H1 (cell line): Measurements from ENCODE around the gene NCR2. TPM values are rescaled to one million over a fixed set of nuclear protein-coding genes. Genes with fewer than 3 reads are reported as not detected.

Experiments used
- CTCF ChIA-PET: fragments of 300-600 bp; sonication (Branson Sonifier 250); formaldehyde crosslinking; loops from one replicate; lab custom pipeline; 2021; ENCODE audit not compliant: partially characterized antibody; lab: Charles Lee
- POLR2A ChIA-PET: fragments of 300-600 bp; sonication (Branson Sonifier 250); formaldehyde crosslinking; loops from one replicate; lab custom pipeline; 2021; ENCODE audit warnings: inconsistent platforms; ENCODE audit not compliant: partially characterized antibody; lab: Charles Lee
- DNase-seq, 2 experiments: peaks; one replicate each; pipeline versions ENCODE4 v3.0.0 to v3.0.0-alpha.2; 2010 to 2022; ENCODE audit warnings: low spot score in 2 of 2, low read depth in 1 of 2, mixed read lengths in 1 of 2
- FAIRE-seq: peaks from 2 replicates; lab custom pipeline; 2011; peaks lifted over from hg19 to GRCh38; lab: Jason Lieb, UNC
- H2AFZ ChIP-seq: 2 replicates; pipeline ENCODE4 v1.8.1; 2012; ENCODE audit warnings: low read length, inconsistent platforms
- H2AK5ac ChIP-seq: 2 replicates; pipeline ENCODE4 v1.6.1; 2013; ENCODE audit warnings: low read depth, low read length
- H2BK120ac ChIP-seq: replicated peaks from 2 replicates; pipeline ENCODE3; 2013; ENCODE audit warnings: low read depth, low read length, inconsistent platforms
- H2BK12ac ChIP-seq: 2 replicates; pipeline ENCODE4 v1.6.1; 2013; ENCODE audit warnings: low read depth, low read length
- H2BK15ac ChIP-seq: 2 replicates; pipeline ENCODE4 v1.6.1; 2013; ENCODE audit warnings: low read length
- H2BK20ac ChIP-seq: 2 replicates; pipeline ENCODE4 v1.6.1; 2013; ENCODE audit warnings: low read length
- H2BK5ac ChIP-seq: 2 replicates; pipeline ENCODE4 v1.6.1; 2013; ENCODE audit warnings: low read depth, low read length
- H3K14ac ChIP-seq: 2 replicates; pipeline ENCODE4 v1.6.1; 2013; ENCODE audit warnings: inconsistent platforms; ENCODE audit not compliant: insufficient read length
- H3K18ac ChIP-seq: 2 replicates; pipeline ENCODE4 v1.6.1; 2013; ENCODE audit warnings: low read length; ENCODE audit errors: extremely low read depth
- H3K23ac ChIP-seq: 2 replicates; pipeline ENCODE4 v1.6.1; 2013; ENCODE audit warnings: inconsistent platforms; ENCODE audit not compliant: insufficient read length
- H3K23me2 ChIP-seq: 2 replicates; pipeline ENCODE4 v1.6.1; 2013; ENCODE audit warnings: low read depth, low read length
- H3K27ac ChIP-seq: 2 replicates; pipeline ENCODE4 v1.6.1; 2011; ENCODE audit warnings: low read depth, low read length, inconsistent platforms
- H3K27me3 ChIP-seq, 4 experiments: replicated peaks in 1 of 4; 1 replicate in 1 of 4; 2 replicates in 3 of 4; pipeline versions ENCODE4 v1.6.1 to v1.8.1; 2011 to 2013; ENCODE audit warnings: low read length in 3 of 4, mild to moderate bottlenecking in 3 of 4, inconsistent platforms in 2 of 4, mixed read lengths in 2 of 4, moderate library complexity in 1 of 4; ENCODE audit not compliant: control insufficient read depth in 3 of 4, insufficient read depth in 3 of 4; ENCODE audit errors: extremely low read depth in 1 of 4
- H3K36me3 ChIP-seq, 4 experiments: 2 replicates each; pipeline versions ENCODE4 v1.6.1 to v1.8.1; 2011 to 2013; ENCODE audit warnings: mild to moderate bottlenecking in 4 of 4, low read length in 3 of 4, moderate library complexity in 2 of 4, control low read depth in 1 of 4, inconsistent platforms in 1 of 4; ENCODE audit not compliant: insufficient read depth in 4 of 4, control insufficient read depth in 2 of 4
- H3K4ac ChIP-seq: replicated peaks from 2 replicates; pipeline ENCODE3; 2013; ENCODE audit warnings: low read length, low read depth, mixed read lengths, inconsistent platforms; ENCODE audit not compliant: insufficient read length
- H3K4me1 ChIP-seq, 4 experiments: replicated peaks in 1 of 4; 1 replicate in 1 of 4; 2 replicates in 3 of 4; pipeline versions ENCODE4 v1.6.1 to v1.8.1; 2011 to 2013; ENCODE audit warnings: low read length in 3 of 4, inconsistent platforms in 2 of 4, mixed read lengths in 1 of 4; ENCODE audit not compliant: insufficient read depth in 4 of 4, control insufficient read depth in 3 of 4
- H3K4me2 ChIP-seq, 2 experiments: 2 replicates each; pipeline versions ENCODE4 v1.6.1 to v1.8.1; 2011 to 2013; ENCODE audit warnings: low read depth in 2 of 2, low read length in 2 of 2, control low read depth in 1 of 2, inconsistent platforms in 1 of 2, mild to moderate bottlenecking in 1 of 2; ENCODE audit not compliant: insufficient read depth in 1 of 2
- H3K4me3 ChIP-seq, 4 experiments: fragments of 200-600, 300-600 bp in 1 of 4; sonication (generic), shearing (Covaris generic), sonication (Bioruptor Twin) in 1 of 4; 2 replicates each; pipeline versions ENCODE4 v1.5.1 to v1.8.1; 2011 to 2016; ENCODE audit warnings: low read length in 4 of 4, low read depth in 3 of 4, control low read depth in 2 of 4, inconsistent platforms in 2 of 4, mild to moderate bottlenecking in 2 of 4, mixed read lengths in 1 of 4, moderate library complexity in 1 of 4; ENCODE audit not compliant: insufficient read depth in 2 of 4; ENCODE audit errors: extremely low read depth in 1 of 4
- H3K56ac ChIP-seq: replicated peaks from 2 replicates; pipeline ENCODE3; 2013; ENCODE audit warnings: low read depth, mild to moderate bottlenecking, mixed read lengths, low read length, inconsistent platforms; ENCODE audit not compliant: insufficient read length
- H3K79me1 ChIP-seq: 2 replicates; pipeline ENCODE4 v1.6.1; 2013; ENCODE audit warnings: low read depth, low read length, control low read depth
- H3K79me2 ChIP-seq, 2 experiments: 2 replicates each; pipeline versions ENCODE4 v1.6.1 to v1.8.1; 2012 to 2013; ENCODE audit warnings: low read length in 2 of 2, mild to moderate bottlenecking in 2 of 2, inconsistent platforms in 1 of 2; ENCODE audit not compliant: insufficient read depth in 2 of 2, control insufficient read depth in 1 of 2
- H3K9ac ChIP-seq, 4 experiments: replicated peaks in 1 of 4; 1 replicate in 1 of 4; 2 replicates in 3 of 4; pipeline versions ENCODE4 v1.6.1 to v1.8.1; 2011 to 2013; ENCODE audit warnings: low read depth in 3 of 4, low read length in 3 of 4, control low read depth in 2 of 4, mild to moderate bottlenecking in 2 of 4, moderate library complexity in 2 of 4, inconsistent platforms in 1 of 4; ENCODE audit errors: extremely low read depth in 1 of 4
- H3K9me3 ChIP-seq, 2 experiments: 2 replicates each; pipeline versions ENCODE4 v1.6.1 to v1.8.1; 2012 to 2013; ENCODE audit warnings: mild to moderate bottlenecking in 2 of 2, moderate library complexity in 2 of 2, control low read depth in 1 of 2, inconsistent platforms in 1 of 2, low read depth in 1 of 2, low read length in 1 of 2, mixed read lengths in 1 of 2; ENCODE audit not compliant: insufficient read depth in 2 of 2
- H4K20me1 ChIP-seq, 2 experiments: replicated peaks in 1 of 2; 2 replicates each; pipeline versions ENCODE3 to v1.8.1; 2011 to 2013; ENCODE audit warnings: inconsistent platforms in 2 of 2, low read length in 2 of 2, mild to moderate bottlenecking in 1 of 2; ENCODE audit not compliant: insufficient read depth in 2 of 2, control insufficient read depth in 1 of 2
- H4K5ac ChIP-seq: 2 replicates; pipeline ENCODE4 v1.6.1; 2013; ENCODE audit warnings: low read length, low read depth, mixed read lengths, inconsistent platforms; ENCODE audit not compliant: insufficient read length
- H4K8ac ChIP-seq: 2 replicates; pipeline ENCODE4 v1.8.0; 2013; ENCODE audit warnings: mild to moderate bottlenecking, moderate library complexity, low read length, inconsistent platforms; ENCODE audit not compliant: insufficient read depth; ENCODE audit errors: extremely low read depth
- H4K91ac ChIP-seq: replicated peaks from 2 replicates; pipeline ENCODE3; 2013; ENCODE audit warnings: low read length, mixed read lengths, inconsistent platforms; ENCODE audit not compliant: insufficient read length
- KDM5A ChIP-seq: fragments of 200-600 bp; IDR thresholded peaks from 2 replicates; pipeline ENCODE4 v1.7.1; 2012; ENCODE audit warnings: mild to moderate bottlenecking, low read length, inconsistent platforms, mixed read lengths
- WGBS, 2 experiments: shearing (Covaris generic) in 1 of 2; methylation state at CpG; one replicate each; pipeline versions ENCODE4 v1.1.6 to v1.1.7; 2013 to 2015; ENCODE audit warnings: low lambda C conversion rate in 2 of 2, mixed read lengths in 2 of 2, inconsistent platforms in 1 of 2, low coverage in 1 of 2, missing lambda C conversion rate in 1 of 2; ENCODE audit not compliant: insufficient replicate concordance in 2 of 2, insufficient coverage in 1 of 2, insufficient read length in 1 of 2; ENCODE audit errors: extremely low coverage in 1 of 2, missing lambda C conversion rate in 1 of 2; 5-methylcytosine and 5-hydroxymethylcytosine counted together
- polyA plus RNA-seq, 7 experiments: library from polyadenylated mRNA; depleted of rRNA in 3 of 7; stranded (reverse) in 5 of 7; unstranded in 2 of 7; fragments of >200 nt in 5 of 7; fragments of 200-250 nt in 2 of 7; gene quantifications; 1 replicate in 5 of 7; 2 replicates in 1 of 7; 4 replicates in 1 of 7; pipeline versions ENCODE4 v1.2.1 to v1.2.3, GENCODE V29; 2011 to 2013; ENCODE audit warnings: missing spikeins in 2 of 7, mixed read lengths in 2 of 7
- total RNA-seq: library from RNA; stranded (reverse); fragmentation: NEBNext Ultra II Directional; extraction: Animal tissue kit (Norgen Biotek cat#: 25700); gene quantifications from 2 replicates; pipeline ENCODE4 v1.2.1, GENCODE V29; 2021
- TF ChIP-seq, protein P1 (sequence below), 3 experiments: IDR thresholded peaks; 1 replicate in 2 of 3; 2 replicates in 1 of 3; pipeline versions ENCODE4 v1.5.1 to v1.6.1; 2011; ENCODE audit warnings: low read length in 3 of 3, mild to moderate bottlenecking in 3 of 3, inconsistent platforms in 2 of 3, low read depth in 1 of 3, moderate library complexity in 1 of 3; ENCODE audit not compliant: insufficient read depth in 1 of 3; ENCODE audit errors: control extremely low read depth in 1 of 3

Gene NCR2
- total and polyA plus RNA-seq, 2 of the 8 experiments (the other 6 are each of a cell fraction or from before 2014, with no cell fraction given): not detected

DNA sequence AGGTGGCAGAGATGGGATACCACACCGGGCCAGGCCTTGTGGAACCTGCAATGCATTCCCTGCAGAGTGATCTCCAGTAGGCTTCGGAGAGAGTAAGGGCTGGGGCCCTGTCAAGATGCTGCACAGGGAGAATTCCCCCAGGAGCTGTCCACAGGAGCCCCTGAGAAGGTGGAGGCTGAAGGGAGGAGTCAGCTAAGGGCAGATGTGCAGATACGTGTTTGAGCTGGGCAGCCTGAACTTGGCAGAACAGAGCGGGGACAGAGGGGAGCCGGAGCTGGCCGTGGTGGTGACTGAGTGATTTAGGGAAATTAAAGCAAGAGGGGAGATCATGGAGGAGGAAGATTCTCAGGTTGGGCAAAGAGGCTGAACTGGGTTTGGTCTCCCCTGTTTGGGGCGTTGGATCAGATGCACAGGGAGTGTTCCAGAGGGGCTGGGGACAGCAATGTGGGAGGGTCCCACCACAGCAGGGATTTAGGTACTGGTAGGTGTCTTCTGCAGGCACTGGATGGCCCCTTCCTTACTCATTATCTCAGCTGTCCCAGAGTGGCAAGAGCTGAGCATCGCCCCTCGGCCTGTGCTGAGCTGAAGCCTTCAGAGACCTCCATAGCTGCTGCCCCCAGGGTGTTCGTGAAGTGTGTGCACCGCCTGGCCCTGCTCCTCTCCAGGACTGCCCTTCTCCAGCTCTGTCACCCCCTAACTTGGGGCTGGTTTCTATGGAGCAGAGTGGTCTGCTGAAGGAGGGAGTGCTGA is 3.8 kb upstream of the NCR2 start:
- no peak overlapping the region for H3K14ac ChIP-seq
- H3K79me1 ChIP-seq: no peaks in the 10 kb centered on the region
- DNase-seq (no peak), FAIRE-seq (no peak)
- no peak overlapping the region for H2BK12ac ChIP-seq
- no peaks in the 10 kb centered on the region for H4K20me1 ChIP-seq
- H3K4ac ChIP-seq: no peak overlapping the region
- H3K4me2 ChIP-seq: no peak overlapping the region
- no peak overlapping the region for H2BK20ac ChIP-seq
- H4K91ac ChIP-seq: no peak overlapping the region
- POLR2A ChIA-PET: interaction anchor here (1.3 kb wide), 1 partner anchor 9 kb away, joined by 4 read pairs; no protein-coding TSS in a partner anchor
- CTCF ChIA-PET: interaction anchor here (1.5 to 2.0 kb wide), 3 partner anchors 10 to 54 kb away, joined by 3 to 17 read pairs (median 8); no protein-coding TSS in a partner anchor
- H4K8ac ChIP-seq: 0 out of 2 replicates have a peak overlapping the region, but pooled peaks have one; percentile 11
- H3K79me2 ChIP-seq: no peaks in the 10 kb centered on the region
- peaks cover 0 to 5% (median 0%) of the 10 kb centered on the region in 4 experiments; a peak in 1 of 7 replicates for H3K4me1 ChIP-seq
- no peak overlapping the region for H3K9ac ChIP-seq
- H3K27me3 ChIP-seq: 0 out of 7 replicates have a peak, but pooled peaks cover 0 to 2% (median 0%) of the 10 kb centered on the region in 4 experiments
- no peak overlapping the region for H2BK15ac ChIP-seq
- no peak overlapping the region for H2AK5ac ChIP-seq
- H4K5ac ChIP-seq: no peak overlapping the region
- H3K23me2 ChIP-seq: no peaks in the 10 kb centered on the region
- no peak overlapping the region for H2BK5ac ChIP-seq
- H3K36me3 ChIP-seq: no peaks in the 10 kb centered on the region
- no peak overlapping the region for H3K18ac ChIP-seq
- H3K27ac ChIP-seq: no peak overlapping the region
- H3K56ac ChIP-seq: no peak overlapping the region
- no peaks in the 10 kb centered on the region for H3K9me3 ChIP-seq
- H2BK120ac ChIP-seq: no peak overlapping the region
- TF ChIP-seq, protein P1, sequence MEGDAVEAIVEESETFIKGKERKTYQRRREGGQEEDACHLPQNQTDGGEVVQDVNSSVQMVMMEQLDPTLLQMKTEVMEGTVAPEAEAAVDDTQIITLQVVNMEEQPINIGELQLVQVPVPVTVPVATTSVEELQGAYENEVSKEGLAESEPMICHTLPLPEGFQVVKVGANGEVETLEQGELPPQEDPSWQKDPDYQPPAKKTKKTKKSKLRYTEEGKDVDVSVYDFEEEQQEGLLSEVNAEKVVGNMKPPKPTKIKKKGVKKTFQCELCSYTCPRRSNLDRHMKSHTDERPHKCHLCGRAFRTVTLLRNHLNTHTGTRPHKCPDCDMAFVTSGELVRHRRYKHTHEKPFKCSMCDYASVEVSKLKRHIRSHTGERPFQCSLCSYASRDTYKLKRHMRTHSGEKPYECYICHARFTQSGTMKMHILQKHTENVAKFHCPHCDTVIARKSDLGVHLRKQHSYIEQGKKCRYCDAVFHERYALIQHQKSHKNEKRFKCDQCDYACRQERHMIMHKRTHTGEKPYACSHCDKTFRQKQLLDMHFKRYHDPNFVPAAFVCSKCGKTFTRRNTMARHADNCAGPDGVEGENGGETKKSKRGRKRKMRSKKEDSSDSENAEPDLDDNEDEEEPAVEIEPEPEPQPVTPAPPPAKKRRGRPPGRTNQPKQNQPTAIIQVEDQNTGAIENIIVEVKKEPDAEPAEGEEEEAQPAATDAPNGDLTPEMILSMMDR (IDR thresholded peaks at IDR 0.05; ENCODE audit: control extremely low read depth in 1 of 3, insufficient read depth in 1 of 3, low read depth in 1 of 3, low read length in 3 of 3): 0 out of 4 replicates have a peak, but pooled peaks of 1 of the 3 experiments have one; percentile 1
- TF ChIP-seq KDM5A: no peak
- TF ChIP-seq, all 59 proteins: peak for 1
- Histone ChIP-seq H3K4me3 (no peak overlapping the region), H3K23ac (no peak overlapping the region), H2AFZ (no peak overlapping the region)
- WGBS, 2 experiments: 89% methylated on average over 11 of the region's 11 CpGs; no CpG with 5 or more reads in 1 of the 2 experiments
